H7 (cell line): Measurements from ENCODE around the gene TJP1. TPM values are rescaled to one million over a fixed set of nuclear protein-coding genes. Genes with fewer than 3 reads are reported as not detected.
"Not testable (repeated sequence)": the region's sequence is repeated elsewhere in the genome, so short reads cannot be mapped to it uniquely, and the experiment has no call there.

Experiments
- DNase-seq: peaks from one replicate; pipeline ENCODE4 v3.0.0; 2012
- H3K27me3 ChIP-seq: 2 replicates; pipeline ENCODE4 v1.6.0; 2011; ENCODE audit warnings: mild to moderate bottlenecking, low read length; ENCODE audit not compliant: control insufficient read depth, insufficient read depth
- H3K36me3 ChIP-seq: replicated peaks from 2 replicates; pipeline ENCODE4 v1.5.1; 2011; ENCODE audit warnings: low read length; ENCODE audit not compliant: control insufficient read depth, insufficient read depth
- H3K4me3 ChIP-seq: 2 replicates; pipeline ENCODE4 v1.5.1; 2011; ENCODE audit warnings: low read depth, mild to moderate bottlenecking, control low read depth, low read length, moderate library complexity; ENCODE audit not compliant: insufficient read depth
- total RNA-seq: library from RNA; depleted of rRNA; stranded (reverse); fragments of >200 nt; shearing (Covaris generic); gene quantifications from 2 replicates; pipeline ENCODE4 v1.2.3, GENCODE V29; 2014

The TJP1 gene
- total RNA-seq, 1 experiment from 2014 or later = 43.5 TPM

DNA sequence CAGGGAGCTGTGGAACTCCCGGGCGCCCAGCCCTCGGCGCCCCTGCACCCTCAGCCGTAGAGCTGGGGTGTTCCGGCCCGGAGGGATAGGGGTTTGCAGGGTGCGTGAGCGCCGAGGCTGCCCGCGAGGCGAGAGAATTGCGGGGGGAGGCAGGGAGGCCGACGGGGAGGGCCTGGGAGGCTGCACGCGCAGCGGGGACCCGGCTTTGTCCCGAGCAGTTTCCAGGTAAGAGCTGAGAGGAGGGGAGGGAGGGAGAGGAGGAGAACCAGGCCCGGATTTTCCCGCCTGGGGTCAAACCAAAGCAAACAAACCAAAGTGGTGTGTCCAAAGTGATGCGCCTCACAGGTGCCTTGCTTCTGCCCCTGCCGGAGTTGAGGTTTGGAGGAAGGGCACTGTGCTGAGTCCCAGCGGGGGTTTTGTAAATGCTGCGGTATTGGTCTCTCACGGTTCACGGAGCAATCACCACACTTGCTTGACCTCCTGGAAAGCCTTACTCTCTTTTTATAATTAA is 146.4 kb downstream of the TJP1 start:
- Histone ChIP-seq H3K27me3 (peaks cover 9% of the 10 kb centered on the region), H3K4me3 (peak overlapping the region; percentile 75), H3K36me3 (no peaks in the 10 kb centered on the region)
- DNase-seq = peak; percentile 82

DNA sequence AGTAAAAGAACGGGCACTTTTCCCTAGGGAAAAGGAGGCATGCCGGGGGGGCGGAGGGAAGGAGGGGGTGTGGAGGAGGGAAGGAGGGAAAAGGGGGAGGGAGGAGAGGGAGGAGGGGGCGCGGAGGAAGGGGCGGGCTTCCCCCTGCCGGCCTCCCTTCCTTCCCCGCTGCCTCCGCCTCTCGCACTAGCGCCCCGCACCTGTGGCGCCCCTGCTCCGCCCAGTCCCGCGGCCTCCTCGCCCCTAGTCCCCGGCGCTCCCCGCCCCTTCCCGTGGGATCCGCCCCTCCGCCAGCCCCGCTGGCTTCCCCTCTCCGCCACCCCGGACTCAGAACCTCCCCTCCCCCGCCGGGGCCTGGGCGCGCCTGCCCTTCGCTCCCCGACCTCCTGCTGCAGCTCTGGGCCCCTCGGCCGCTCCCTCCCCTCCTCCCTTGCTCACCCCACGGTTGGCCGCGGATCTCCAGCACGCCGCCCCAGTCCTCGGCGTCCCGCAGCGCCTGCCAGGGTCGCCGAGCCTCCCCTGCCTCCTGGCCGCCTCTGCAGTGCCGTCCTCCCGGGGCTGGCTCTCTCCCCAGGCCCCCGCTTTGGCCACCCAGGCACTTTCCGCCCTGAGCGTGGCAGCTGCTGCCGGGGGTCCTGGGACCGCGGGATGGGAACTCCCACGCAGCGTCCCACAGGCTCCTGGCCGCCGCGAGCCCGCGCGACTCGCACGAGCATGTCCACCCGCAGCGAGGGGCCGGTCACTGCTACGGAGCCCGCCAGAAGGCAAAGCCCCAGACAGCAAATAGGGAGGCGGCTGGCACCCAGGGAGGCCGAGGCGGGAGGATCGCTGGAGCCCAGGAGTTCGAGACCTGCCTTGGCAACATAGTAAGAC is 147.4 kb downstream of the TJP1 start:
- peak; percentile 99 for DNase-seq
- H3K4me3 ChIP-seq = peak overlapping the region; percentile 75
- peaks cover 9% of the 10 kb centered on the region for H3K27me3 ChIP-seq
- no peaks in the 10 kb centered on the region for H3K36me3 ChIP-seq

DNA sequence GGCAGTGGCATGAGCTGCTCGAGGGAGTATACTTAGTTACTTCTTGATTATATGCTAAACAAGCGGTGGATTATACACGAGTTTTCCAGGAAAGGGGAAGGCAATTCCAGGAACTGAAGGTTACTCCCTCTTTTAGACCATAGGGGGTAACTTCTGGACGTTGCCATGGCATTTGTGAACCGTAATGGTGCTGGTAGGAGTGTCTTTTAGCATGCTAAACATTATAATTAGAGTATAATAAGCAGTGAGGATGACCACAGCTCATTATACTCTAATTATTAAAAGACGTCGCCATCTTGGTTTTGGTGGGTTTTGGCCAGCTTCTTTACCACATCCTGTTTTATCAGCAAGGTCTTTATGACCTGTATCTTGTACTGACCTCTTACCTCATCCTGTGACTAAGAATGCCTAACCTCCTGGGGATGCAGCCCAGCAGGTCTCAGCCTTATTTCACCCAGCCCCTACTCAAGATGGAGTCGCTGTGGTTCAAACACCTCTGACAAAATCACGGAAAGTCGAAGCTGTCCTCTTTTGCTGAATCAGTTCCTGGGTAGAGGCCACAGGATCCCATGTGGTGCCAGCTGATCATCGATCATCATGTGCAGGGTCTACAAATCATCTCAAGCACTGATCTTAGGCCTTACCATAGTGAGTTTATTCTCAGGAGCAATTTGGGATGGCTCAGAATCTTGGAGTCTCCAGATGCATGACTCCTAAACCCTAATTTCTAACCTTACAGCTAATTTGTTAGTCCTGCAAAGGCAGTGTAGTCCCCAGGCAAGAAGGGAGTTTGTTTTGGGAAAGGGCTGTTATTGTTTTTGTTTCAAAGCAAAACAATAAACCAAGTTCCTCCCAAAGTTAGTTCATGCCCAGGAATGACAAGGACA is 149.1 kb downstream of the TJP1 start:
- no peak overlapping the region for H3K4me3 ChIP-seq
- peaks cover 9% of the 10 kb centered on the region for H3K27me3 ChIP-seq
- no peaks in the 10 kb centered on the region for H3K36me3 ChIP-seq
- DNase-seq = no peak

DNA sequence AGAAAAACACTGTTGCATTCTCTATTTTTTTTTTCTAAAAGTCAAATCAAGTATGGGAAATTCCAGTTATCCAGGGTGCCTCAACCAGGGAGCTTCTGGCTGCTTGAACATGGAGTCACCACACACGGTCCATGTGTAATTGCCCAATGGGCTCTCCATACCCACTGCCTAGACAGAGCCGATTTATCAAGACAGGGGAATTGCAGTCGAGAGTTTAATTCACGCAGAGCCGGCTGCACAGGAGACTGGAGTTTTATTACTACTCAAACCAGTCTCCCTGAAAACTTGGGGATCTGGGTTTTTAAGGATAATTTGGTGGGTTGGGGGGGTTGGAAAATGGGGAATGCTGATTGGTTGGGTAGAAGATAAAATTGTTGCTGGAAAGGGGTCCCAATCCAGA is 149.8 kb downstream of the TJP1 start:
- peaks cover 9% of the 10 kb centered on the region for H3K27me3 ChIP-seq
- no peak overlapping the region for H3K4me3 ChIP-seq
- H3K36me3 ChIP-seq = no peaks in the 10 kb centered on the region
- no peak for DNase-seq

DNA sequence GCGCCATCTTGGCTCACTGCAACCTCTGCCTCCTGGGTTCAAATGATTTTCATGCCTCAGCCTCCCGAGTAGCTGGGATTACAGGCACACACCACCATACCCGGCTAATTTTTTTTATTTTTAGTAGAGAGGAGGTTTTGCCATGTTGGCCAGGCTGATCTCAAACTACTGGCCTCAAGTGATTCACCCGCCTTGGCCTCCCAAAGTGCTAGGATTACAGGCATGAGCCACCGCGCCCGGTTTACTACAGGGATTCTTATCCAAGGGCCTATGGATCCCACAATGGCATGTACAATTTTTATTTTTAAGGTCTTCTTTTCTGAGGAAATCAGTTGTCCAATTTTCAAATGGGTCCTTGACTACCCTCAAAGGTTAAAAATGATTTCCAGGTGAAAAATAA is 150.2 kb downstream of the TJP1 start:
- H3K27me3 ChIP-seq, H3K36me3 ChIP-seq, DNase-seq, H3K4me3 ChIP-seq: not testable (repeated sequence)

DNA sequence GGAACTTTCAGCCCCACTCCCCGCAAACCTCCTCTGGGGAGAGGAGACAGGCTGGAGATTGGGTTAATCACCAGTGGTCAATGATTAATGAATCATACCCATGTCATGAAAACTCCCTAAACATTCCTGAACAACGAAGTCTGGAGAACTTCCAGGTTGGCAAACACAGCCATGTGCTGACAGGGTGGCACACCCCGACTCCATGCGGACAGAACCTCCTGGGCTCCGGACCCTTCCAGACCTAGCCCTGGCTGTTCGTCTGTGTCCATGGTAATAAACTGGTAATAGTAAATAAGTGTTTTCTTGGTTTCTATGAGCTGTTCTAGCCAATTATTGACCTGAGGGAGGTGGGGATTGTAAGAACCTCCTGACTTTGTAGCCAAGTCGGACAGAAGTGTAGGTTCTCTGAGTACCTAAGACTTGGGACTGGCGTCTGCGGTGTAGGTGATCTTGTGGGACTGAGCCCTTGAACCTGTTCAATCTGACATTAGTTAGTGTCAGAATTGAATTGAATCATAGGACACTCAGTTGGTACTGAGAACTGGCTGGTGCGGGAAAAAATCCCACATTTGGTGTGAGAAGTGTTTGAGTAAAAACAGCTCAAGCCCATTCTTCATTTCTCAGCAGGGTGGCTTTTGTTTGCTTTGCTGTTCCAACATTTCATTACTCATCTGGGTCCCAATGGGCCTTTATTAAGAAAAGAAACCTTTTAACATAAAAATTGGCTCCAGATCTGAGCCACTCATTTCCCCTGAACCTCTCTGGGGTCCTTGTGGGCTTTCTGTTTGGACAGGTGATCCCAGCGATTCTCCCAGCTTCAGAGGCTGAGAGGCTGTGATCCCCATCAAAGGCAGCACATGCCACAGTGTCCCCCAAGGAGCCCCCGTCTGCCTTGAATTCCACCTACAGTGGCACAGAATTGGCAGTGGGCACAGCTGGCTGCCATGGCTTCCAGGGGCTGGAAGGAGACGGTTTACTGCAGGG is 151.0 kb downstream of the TJP1 start:
- H3K36me3 ChIP-seq = no peaks in the 10 kb centered on the region
- H3K27me3 ChIP-seq = peaks cover 9% of the 10 kb centered on the region
- DNase-seq = no peak
- no peak overlapping the region for H3K4me3 ChIP-seq

DNA sequence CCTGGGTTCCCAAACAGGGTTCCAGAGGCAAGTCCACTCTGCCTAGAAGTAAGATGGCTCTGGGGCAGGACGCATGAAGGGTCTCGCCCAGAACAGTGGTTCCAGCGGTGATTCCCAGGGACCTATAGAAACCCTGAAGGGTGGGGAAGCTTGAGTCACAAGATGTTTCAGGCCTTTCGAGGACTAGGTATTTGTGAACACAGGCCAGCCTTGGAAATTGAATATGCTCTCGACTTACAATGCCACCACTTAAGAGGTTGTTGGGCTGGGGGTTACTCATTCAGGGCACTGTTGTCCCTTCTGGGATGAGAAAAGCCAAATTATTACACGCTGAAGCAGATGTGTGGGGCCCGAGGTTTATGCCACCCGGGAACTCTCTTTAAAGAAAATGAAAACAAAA is 152.0 kb downstream of the TJP1 start:
- H3K4me3 ChIP-seq = no peak overlapping the region
- no peaks in the 10 kb centered on the region for H3K36me3 ChIP-seq
- H3K27me3 ChIP-seq = peaks cover 3% of the 10 kb centered on the region; the same call in 1 of the 2 replicates
- DNase-seq = no peak

DNA sequence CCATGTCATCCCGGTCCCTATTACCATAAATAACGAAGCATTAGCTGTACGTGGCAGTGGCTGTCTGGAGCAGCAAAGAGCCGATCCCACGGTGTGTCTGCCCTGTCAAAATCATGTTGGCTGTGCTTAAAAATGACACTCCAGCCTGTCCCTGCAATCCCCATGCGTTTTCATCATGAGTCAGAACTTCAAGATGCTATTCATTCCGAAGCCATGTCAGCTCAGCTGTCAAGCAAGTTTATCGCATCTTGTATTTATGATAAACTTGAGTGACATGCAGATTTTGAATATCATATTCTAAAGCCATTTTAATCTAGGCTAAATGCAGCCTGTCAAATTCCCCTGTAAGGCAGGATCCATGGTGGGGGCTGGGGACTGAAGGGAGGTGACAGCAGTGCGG is 152.4 kb downstream of the TJP1 start:
- H3K36me3 ChIP-seq = no peaks in the 10 kb centered on the region
- H3K4me3 ChIP-seq = no peak overlapping the region
- DNase-seq = no peak
- no peaks in the 10 kb centered on the region for H3K27me3 ChIP-seq

DNA sequence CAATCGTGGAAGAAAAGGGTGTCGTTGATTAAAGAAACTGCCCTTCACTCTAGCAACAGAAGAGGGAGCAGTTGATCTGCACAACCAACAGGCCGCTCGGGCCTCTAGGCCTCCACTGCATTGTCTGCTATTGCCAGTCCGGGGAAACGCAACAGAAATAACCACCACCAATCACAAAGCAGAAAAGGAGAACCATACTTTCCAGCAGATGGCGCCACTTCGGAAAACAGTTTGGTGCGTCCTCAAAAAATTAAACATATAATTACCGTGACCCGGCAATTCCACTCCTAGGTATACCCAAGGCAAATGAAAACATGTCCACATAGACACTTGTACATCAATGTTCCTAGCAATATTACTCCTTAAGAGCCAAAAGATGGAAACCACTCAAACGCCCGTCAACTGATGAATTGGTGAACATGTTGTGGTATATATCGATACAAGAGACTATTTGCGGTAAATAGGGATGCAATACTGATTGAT is 154.1 kb downstream of the TJP1 start:
- Histone ChIP-seq H3K4me3 (no peak overlapping the region), H3K36me3 (no peaks in the 10 kb centered on the region), H3K27me3 (no peaks in the 10 kb centered on the region)
- DNase-seq = peak; percentile 84

DNA sequence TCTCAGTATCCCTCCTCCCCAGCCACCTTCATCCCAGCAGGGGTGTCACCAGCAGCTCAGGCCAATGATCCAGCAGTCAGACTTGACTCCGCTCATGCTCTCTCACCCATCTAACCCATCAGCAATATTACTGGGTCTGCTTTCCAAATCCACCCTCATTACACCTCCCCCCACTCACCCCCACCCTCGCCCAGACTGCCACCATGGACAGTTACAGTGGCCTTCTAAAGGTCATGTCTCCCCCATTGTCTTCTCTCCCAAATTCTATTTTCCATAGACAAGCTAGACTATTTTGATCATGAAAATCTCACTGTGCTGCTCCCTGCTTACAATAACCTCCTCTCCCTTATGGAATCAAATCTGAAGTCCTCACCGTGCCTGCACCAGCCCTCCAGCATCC is 156.0 kb downstream of the TJP1 start:
- Histone ChIP-seq H3K27me3 (no peaks in the 10 kb centered on the region), H3K4me3 (no peak overlapping the region), H3K36me3 (no peaks in the 10 kb centered on the region)
- no peak for DNase-seq

DNA sequence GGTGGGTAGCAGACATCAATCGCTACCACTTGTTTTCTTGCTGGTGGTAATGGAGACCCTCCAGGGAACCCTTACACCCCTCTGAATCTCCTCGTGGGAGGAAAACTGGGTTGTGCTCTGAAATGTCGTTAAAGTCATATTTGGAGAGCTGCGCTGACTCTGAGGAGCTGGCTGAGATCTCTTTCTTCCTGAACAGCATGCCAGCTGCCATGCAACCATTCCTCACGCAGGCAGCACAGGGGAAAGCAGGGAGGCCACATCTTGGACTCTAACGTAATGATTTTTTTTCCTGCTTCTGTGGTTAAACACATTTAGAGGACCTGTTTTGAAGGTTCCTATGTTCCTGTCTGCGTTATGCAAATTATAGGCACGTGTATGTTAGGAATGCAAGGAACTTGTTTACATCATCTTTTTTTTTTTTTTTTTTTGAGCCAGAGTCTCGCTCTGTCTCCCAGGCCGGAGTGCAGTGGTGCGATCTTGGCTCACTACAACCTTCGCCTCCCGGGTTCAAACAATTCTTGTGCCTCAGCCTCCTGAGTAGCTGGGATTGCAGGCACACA is 156.7 kb downstream of the TJP1 start:
- Histone ChIP-seq H3K27me3 (no peaks in the 10 kb centered on the region), H3K4me3 (no peak overlapping the region), H3K36me3 (no peaks in the 10 kb centered on the region)
- no peak for DNase-seq

DNA sequence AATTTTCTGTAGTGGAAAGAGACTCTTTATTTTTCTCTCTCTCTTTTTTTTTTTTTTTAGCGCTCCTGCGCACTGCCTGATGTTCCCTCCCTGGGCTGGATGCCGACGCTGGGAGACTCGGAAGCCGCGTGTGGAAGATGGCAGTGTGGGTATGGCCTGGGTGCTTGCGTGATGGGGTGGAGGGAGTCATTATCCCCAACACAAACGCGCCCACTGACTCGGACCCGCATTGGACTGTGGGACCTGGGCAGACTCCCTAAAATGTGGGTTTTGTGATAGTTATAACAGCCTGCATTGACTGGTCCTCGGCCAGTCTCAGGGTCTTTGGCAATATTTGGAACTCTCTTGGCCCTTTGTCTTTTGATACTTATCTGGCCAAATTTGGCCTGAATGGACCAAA is 157.9 kb downstream of the TJP1 start:
- H3K36me3 ChIP-seq = no peaks in the 10 kb centered on the region

DNA sequence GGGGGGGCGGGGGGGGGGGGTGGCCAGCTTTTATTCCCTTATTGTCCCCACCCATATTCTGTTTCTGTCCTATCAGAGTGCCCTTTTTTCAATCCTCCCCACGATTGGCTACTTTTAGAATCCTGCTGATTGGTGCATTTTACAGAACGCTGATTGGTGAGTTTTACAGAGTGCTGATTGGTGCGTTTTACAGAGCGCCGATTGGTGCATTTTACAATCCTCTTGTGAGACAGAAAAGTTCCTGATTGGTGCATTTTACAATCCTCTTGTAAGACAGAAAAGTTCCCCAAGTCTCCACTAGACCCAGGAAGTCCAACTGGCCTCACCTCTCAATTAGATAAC is 164.8 kb downstream of the TJP1 start:
- DNase-seq, H3K27me3 ChIP-seq, H3K4me3 ChIP-seq, H3K36me3 ChIP-seq: not testable (repeated sequence)

More for the DNA sequence above, 157.9 kb downstream of the TJP1 start:
- no peak for DNase-seq
- no peaks in the 10 kb centered on the region for H3K27me3 ChIP-seq
- no peak overlapping the region for H3K4me3 ChIP-seq
